GM21723 (cell line): ENCODE results near the gene HNRNPL.
"Not testable (repeated sequence)": the region's sequence is repeated elsewhere in the genome, so short reads cannot be mapped to it uniquely, and the experiment has no call there.

Experiments
- ATAC-seq: cut with Tn5 transposase; IDR thresholded peaks from one replicate; pipeline ENCODE4 v1.9.1; 2021; ENCODE audit warnings: mild to moderate bottlenecking, moderate library complexity; ENCODE audit not compliant: unreplicated experiment

HNRNPL gene

GRCh38 chr19:38803543-38803942 lies 46.2 kb downstream of the HNRNPL start:
- no peak for ATAC-seq

GRCh38 chr19:38801359-38802095 lies 48.3 kb downstream of the HNRNPL start:
- ATAC-seq, result no peak

GRCh38 chr19:38800577-38801347 lies 49.0 kb downstream of the HNRNPL start:
- ATAC-seq, result no peak

- ATAC-seq, result no peak
Measured at GRCh38 chr19:38799104-38799503, 50.7 kb downstream of the HNRNPL start.

- ATAC-seq, result not testable (repeated sequence)
Measured at GRCh38 chr19:38797781-38798180, 52.0 kb downstream of the HNRNPL start.

GRCh38 chr19:38796154-38796553 lies 53.6 kb downstream of the HNRNPL start:
- no peak for ATAC-seq

GRCh38 chr19:38795549-38795948 lies 54.2 kb downstream of the HNRNPL start:
- ATAC-seq, result no peak

- ATAC-seq, result no peak
Measured at GRCh38 chr19:38793671-38794070, 56.1 kb downstream of the HNRNPL start.

GRCh38 chr19:38793177-38793576 lies 56.6 kb downstream of the HNRNPL start:
- no peak for ATAC-seq

- ATAC-seq, result no peak
Measured at GRCh38 chr19:38792250-38793111, 57.3 kb downstream of the HNRNPL start.

- ATAC-seq, result not testable (repeated sequence)
Measured at GRCh38 chr19:38791451-38792064, 58.2 kb downstream of the HNRNPL start.

- not testable (repeated sequence) for ATAC-seq
Measured at GRCh38 chr19:38790507-38791403, 59.0 kb downstream of the HNRNPL start.

GRCh38 chr19:38788478-38789243 lies 61.1 kb downstream of the HNRNPL start, which contains the start of gene LGALS7B:
Gene LGALS7B, plus strand, starts transcription at chr19:38789200. Its CDS starts 27 bp downstream, at chr19:38789227.
- ATAC-seq, result no peak

GRCh38 chr19:38786572-38787265 lies 63.1 kb downstream of the HNRNPL start:
- no peak for ATAC-seq
